NB4 (cell line): Measurements from ENCODE around the gene CHRM3.

Experiments used
- DNase-seq: peaks from one replicate; pipeline ENCODE4 v3.0.0; 2010; ENCODE audit warnings: low read depth
- H3K4me3 ChIP-seq: one replicate; pipeline ENCODE4 v1.5.1; 2011; ENCODE audit warnings: mild to moderate bottlenecking, low read depth, low read length, moderate library complexity
- CTCF ChIP-seq: IDR thresholded peaks from one replicate; pipeline ENCODE4 v1.5.1; 2012; ENCODE audit warnings: low read depth, low read length
- MAX ChIP-seq: IDR thresholded peaks from 2 replicates; pipeline ENCODE4 v1.6.1; 2011; ENCODE audit warnings: low read depth, low read length
- MYC ChIP-seq: IDR thresholded peaks from 2 replicates; pipeline ENCODE4 v1.6.1; 2011; ENCODE audit warnings: low read depth, low read length
- POLR2A ChIP-seq: IDR thresholded peaks from 2 replicates; pipeline ENCODE4 v1.6.1; 2011; ENCODE audit warnings: mild to moderate bottlenecking; ENCODE audit not compliant: insufficient read length; ENCODE audit errors: extremely low read depth

The CHRM3 gene

GRCh38 chr1:239428120-239428710 lies 41.8 kb downstream of the CHRM3 start:
- DNase-seq = no peak
- TF ChIP-seq MYC (no peak), CTCF (no peak), POLR2A (no peak), MAX (no peak)
- no peak overlapping the region for H3K4me3 ChIP-seq

- no peak for TF ChIP-seq MAX
- TF ChIP-seq CTCF = no peak
- no peak for TF ChIP-seq POLR2A
- no peak overlapping the region for H3K4me3 ChIP-seq
- no peak for DNase-seq
Observed at GRCh38 chr1:239429163-239429562, 42.8 kb downstream of the CHRM3 start.

- TF ChIP-seq POLR2A (no peak), MAX (no peak), CTCF (no peak), MYC (no peak)
- no peak for DNase-seq
- no peak overlapping the region for H3K4me3 ChIP-seq
Observed at GRCh38 chr1:239432255-239432654, 45.9 kb downstream of the CHRM3 start.

GRCh38 chr1:239434181-239434580 lies 47.8 kb downstream of the CHRM3 start:
- TF ChIP-seq CTCF (no peak), POLR2A (no peak), MYC (no peak), MAX (no peak)
- no peak for DNase-seq
- H3K4me3 ChIP-seq = no peak overlapping the region
